Measurements from ENCODE around the gene HERC3. TPM values are rescaled to one million over a fixed set of nuclear protein-coding genes. Genes with fewer than 3 reads are reported as not detected.

Gene HERC3
- total RNA-seq, 4 donors from 2014 or later: 37.4 to 75.4 (median 47.8) TPM

GRCh38 chr4:88643932-88644331, 51.7 kb downstream of the HERC3 start:
- DNase-seq: no peak
- H3K27me3 ChIP-seq: no peaks in the 10 kb centered on the region
- no peak overlapping the region for H3K4me3 ChIP-seq (replicated peaks in 1 of 3)
- H3K27ac ChIP-seq: no peak overlapping the region
- intact Hi-C loops (cut with DNase I): no loop called here
- no peaks in the 10 kb centered on the region for H3K9me3 ChIP-seq
- TF ChIP-seq CTCF (IDR thresholded peaks at IDR 0.05) (no peak), POLR2A (IDR thresholded peaks at IDR 0.05) (no peak)
- no peaks in the 10 kb centered on the region for H3K4me1 ChIP-seq
- 97% methylated on average over 2 of the region's 2 CpGs for WGBS, 2 donors
- H3K36me3 ChIP-seq: no peaks in the 10 kb centered on the region

GRCh38 chr4:88645994-88646393, 53.7 kb downstream of the HERC3 start:
- intact Hi-C loops (cut with DNase I): no loop called here
- TF ChIP-seq POLR2A (IDR thresholded peaks at IDR 0.05) (no peak), CTCF (IDR thresholded peaks at IDR 0.05) (no peak)
- Histone ChIP-seq H3K4me1 (no peaks in the 10 kb centered on the region), H3K4me3 (replicated peaks in 1 of 3) (no peak overlapping the region), H3K27ac (no peak overlapping the region), H3K9me3 (no peaks in the 10 kb centered on the region), H3K27me3 (no peaks in the 10 kb centered on the region), H3K36me3 (no peaks in the 10 kb centered on the region)
- no peak for DNase-seq
- 94 to 97% methylated on average over 1 of the region's 1 CpG for WGBS, 2 donors

- H3K4me1 ChIP-seq: no peaks in the 10 kb centered on the region
- no peaks in the 10 kb centered on the region for H3K9me3 ChIP-seq
- no peaks in the 10 kb centered on the region for H3K27me3 ChIP-seq
- DNase-seq: no peak
- 90% methylated on average over 7 of the region's 7 CpGs for WGBS, 2 donors
- H3K36me3 ChIP-seq: no peaks in the 10 kb centered on the region
- H3K27ac ChIP-seq: no peak overlapping the region
- no peak overlapping the region for H3K4me3 ChIP-seq (replicated peaks in 1 of 3)
- TF ChIP-seq CTCF (IDR thresholded peaks at IDR 0.05) (no peak), POLR2A (IDR thresholded peaks at IDR 0.05) (no peak)
- intact Hi-C loops (cut with DNase I): no loop called here
Measured at GRCh38 chr4:88646528-88647280, 54.4 kb downstream of the HERC3 start.

- H3K4me1 ChIP-seq: no peaks in the 10 kb centered on the region
- DNase-seq: no peak
- intact Hi-C loops (cut with DNase I): loop anchor here (10.0 kb wide), 1 partner anchor 55 kb away; the partner anchor contains the start of gene HERC3
- no peaks in the 10 kb centered on the region for H3K36me3 ChIP-seq
- no peak overlapping the region for H3K27ac ChIP-seq
- H3K27me3 ChIP-seq: no peaks in the 10 kb centered on the region
- TF ChIP-seq POLR2A (IDR thresholded peaks at IDR 0.05) (no peak), CTCF (IDR thresholded peaks at IDR 0.05) (no peak)
- no peak overlapping the region for H3K4me3 ChIP-seq (replicated peaks in 1 of 3)
- 84% methylated on average over 3 of the region's 3 CpGs for WGBS, 2 donors
- H3K9me3 ChIP-seq: no peaks in the 10 kb centered on the region
Measured at GRCh38 chr4:88649716-88650115, 57.4 kb downstream of the HERC3 start.

GRCh38 chr4:88653371-88653946, 61.2 kb downstream of the HERC3 start:
- intact Hi-C loops (cut with DNase I): loop anchor here (10.0 kb wide), 1 partner anchor 59 kb away; the partner anchor contains the start of gene HERC3
- WGBS, 2 donors: 86 to 88% methylated on average over 4 of the region's 4 CpGs
- no peak for DNase-seq
- Histone ChIP-seq H3K9me3 (no peaks in the 10 kb centered on the region), H3K4me3 (replicated peaks in 1 of 3) (no peak overlapping the region), H3K27ac (no peak overlapping the region), H3K27me3 (no peaks in the 10 kb centered on the region), H3K36me3 (peaks cover 0 to 5% of the 10 kb centered on the region in 2 donors), H3K4me1 (no peaks in the 10 kb centered on the region)
- no peak for TF ChIP-seq CTCF (IDR thresholded peaks at IDR 0.05)
- no peak for TF ChIP-seq POLR2A (IDR thresholded peaks at IDR 0.05)

All from thyroid gland (tissue), 4 donors.